Measurements from ENCODE around the gene OCA2.

The OCA2 gene

DNA sequence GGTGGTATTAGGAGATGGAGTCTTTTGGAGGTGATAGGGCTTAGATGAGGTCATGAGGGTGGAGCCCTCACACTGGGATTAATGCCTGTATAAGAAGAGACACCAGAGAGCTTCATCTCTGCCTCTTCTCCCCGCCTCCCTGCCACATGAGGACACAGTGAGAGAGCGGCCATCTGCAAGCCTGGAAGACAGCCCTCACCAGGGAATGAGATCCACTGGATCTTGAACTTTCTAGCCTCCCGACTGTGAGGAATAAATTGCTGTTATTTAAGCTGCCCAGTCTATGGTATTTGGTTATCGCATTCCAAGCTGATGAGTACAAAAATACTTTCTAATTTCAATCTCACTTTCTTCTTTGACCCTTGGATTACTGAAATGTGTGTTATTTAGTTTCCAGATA is 121.4 kb downstream of the OCA2 start:
- no peak for DNase-seq (ENCODE audit: low read depth)
- no peak overlapping the region for H3K4me3 ChIP-seq (ENCODE audit: low read depth, low read length)
- no peak for TF ChIP-seq MYC (IDR thresholded peaks at IDR 0.05; ENCODE audit: low read depth, low read length)
- TF ChIP-seq, protein P1, sequence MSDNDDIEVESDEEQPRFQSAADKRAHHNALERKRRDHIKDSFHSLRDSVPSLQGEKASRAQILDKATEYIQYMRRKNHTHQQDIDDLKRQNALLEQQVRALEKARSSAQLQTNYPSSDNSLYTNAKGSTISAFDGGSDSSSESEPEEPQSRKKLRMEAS (IDR thresholded peaks at IDR 0.05; ENCODE audit: low read depth, low read length) = no peak
- no peak for TF ChIP-seq POLR2A (IDR thresholded peaks at IDR 0.05; ENCODE audit: extremely low read depth, insufficient read length)
- no peak for TF ChIP-seq CTCF (IDR thresholded peaks at IDR 0.05; ENCODE audit: low read depth, low read length)

DNA sequence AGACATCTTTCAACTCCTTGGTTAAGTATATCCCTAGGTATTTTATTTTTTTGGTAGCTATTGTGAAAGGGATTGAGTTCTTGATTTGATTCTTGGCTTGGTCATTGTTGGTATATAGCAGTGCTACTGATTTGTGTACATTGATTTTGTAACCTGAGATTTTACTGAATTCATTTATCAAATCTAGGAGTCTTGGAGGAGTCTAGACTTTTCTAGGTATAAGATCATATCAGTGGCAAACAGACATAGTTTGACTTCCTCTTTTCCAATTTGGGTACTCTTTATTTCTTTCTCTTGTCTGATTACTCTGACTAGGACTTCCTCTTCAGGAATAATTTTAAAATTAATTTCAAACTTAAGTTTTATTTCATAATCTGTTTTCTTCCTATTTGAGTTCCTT is 125.2 kb downstream of the OCA2 start:
- TF ChIP-seq, protein P1 (IDR thresholded peaks at IDR 0.05; ENCODE audit: low read depth, low read length) = no peak
- TF ChIP-seq POLR2A (IDR thresholded peaks at IDR 0.05; ENCODE audit: extremely low read depth, insufficient read length) (no peak), CTCF (IDR thresholded peaks at IDR 0.05; ENCODE audit: low read depth, low read length) (no peak), MYC (IDR thresholded peaks at IDR 0.05; ENCODE audit: low read depth, low read length) (no peak)
- peak; percentile 11 for DNase-seq (ENCODE audit: low read depth)
- no peak overlapping the region for H3K4me3 ChIP-seq (ENCODE audit: low read depth, low read length)

GRCh38 chr15:27970661-27971392 is 128.3 kb downstream of the OCA2 start:
- H3K4me3 ChIP-seq (ENCODE audit: low read depth, low read length) = no peak overlapping the region
- TF ChIP-seq, protein P1 (IDR thresholded peaks at IDR 0.05; ENCODE audit: low read depth, low read length) = no peak
- TF ChIP-seq MYC (IDR thresholded peaks at IDR 0.05; ENCODE audit: low read depth, low read length) (no peak), CTCF (IDR thresholded peaks at IDR 0.05; ENCODE audit: low read depth, low read length) (no peak), POLR2A (IDR thresholded peaks at IDR 0.05; ENCODE audit: extremely low read depth, insufficient read length) (no peak)

DNA sequence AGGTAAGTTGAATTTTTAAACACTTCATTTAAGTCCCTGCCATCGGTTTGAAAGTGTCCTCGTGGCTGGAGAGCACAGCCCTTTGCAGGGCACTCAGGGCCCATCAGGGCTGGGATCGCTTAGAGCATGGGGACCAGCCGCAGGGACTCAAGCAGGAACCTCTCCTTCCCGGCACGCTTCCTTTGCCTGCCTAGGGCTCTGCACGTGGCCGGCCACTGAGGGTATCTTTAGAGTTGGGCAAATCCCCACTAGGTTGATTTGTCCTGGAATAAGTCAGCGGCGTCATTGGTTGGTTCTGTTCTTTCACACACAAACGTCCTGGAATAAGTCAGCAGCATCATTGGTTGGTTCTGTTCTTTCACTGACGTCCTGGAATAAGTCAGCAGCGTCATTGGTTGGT is 131.6 kb downstream of the OCA2 start:
- DNase-seq (ENCODE audit: low read depth) = no peak
- no peak overlapping the region for H3K4me3 ChIP-seq (ENCODE audit: low read depth, low read length)
- TF ChIP-seq CTCF (IDR thresholded peaks at IDR 0.05; ENCODE audit: low read depth, low read length) (no peak), POLR2A (IDR thresholded peaks at IDR 0.05; ENCODE audit: extremely low read depth, insufficient read length) (no peak), MYC (IDR thresholded peaks at IDR 0.05; ENCODE audit: low read depth, low read length) (no peak)
- TF ChIP-seq, protein P1 (IDR thresholded peaks at IDR 0.05; ENCODE audit: low read depth, low read length) = no peak

More at GRCh38 chr15:27970661-27971392, 128.3 kb downstream of the OCA2 start:
- no peak for DNase-seq (ENCODE audit: low read depth)

- DNase-seq (ENCODE audit: low read depth) = no peak
- TF ChIP-seq POLR2A (IDR thresholded peaks at IDR 0.05; ENCODE audit: extremely low read depth, insufficient read length) = no peak
Observed at GRCh38 chr15:27965546-27965945, 133.6 kb downstream of the OCA2 start.

GRCh38 chr15:27961801-27962200 is 137.3 kb downstream of the OCA2 start:
- no peak overlapping the region for H3K4me3 ChIP-seq (ENCODE audit: low read depth, low read length)
- TF ChIP-seq POLR2A (IDR thresholded peaks at IDR 0.05; ENCODE audit: extremely low read depth, insufficient read length) = no peak
- TF ChIP-seq MYC (IDR thresholded peaks at IDR 0.05; ENCODE audit: low read depth, low read length) = no peak
- TF ChIP-seq CTCF (IDR thresholded peaks at IDR 0.05; ENCODE audit: low read depth, low read length) = no peak
- TF ChIP-seq, protein P1 (IDR thresholded peaks at IDR 0.05; ENCODE audit: low read depth, low read length) = no peak
- DNase-seq (ENCODE audit: low read depth) = no peak

More at GRCh38 chr15:27965546-27965945, 133.6 kb downstream of the OCA2 start:
- H3K4me3 ChIP-seq (ENCODE audit: low read depth, low read length) = no peak overlapping the region

Data from NB4 (cell line).